ENCODE measurements around the gene TBC1D5.

GRCh38 chr3:17399586-17399985 is 342.8 kb downstream of the TBC1D5 start:
- no peak for TF ChIP-seq CTCF (IDR thresholded peaks at IDR 0.05)
- no peak for TF ChIP-seq POLR2A (IDR thresholded peaks at IDR 0.05)
